ENCODE measurements around the gene DLX5. TPM values are rescaled to one million over a fixed set of nuclear protein-coding genes. Genes with fewer than 3 reads are reported as not detected.

Gene DLX5
- total RNA-seq, 1 donor = 2.5 TPM

DNA sequence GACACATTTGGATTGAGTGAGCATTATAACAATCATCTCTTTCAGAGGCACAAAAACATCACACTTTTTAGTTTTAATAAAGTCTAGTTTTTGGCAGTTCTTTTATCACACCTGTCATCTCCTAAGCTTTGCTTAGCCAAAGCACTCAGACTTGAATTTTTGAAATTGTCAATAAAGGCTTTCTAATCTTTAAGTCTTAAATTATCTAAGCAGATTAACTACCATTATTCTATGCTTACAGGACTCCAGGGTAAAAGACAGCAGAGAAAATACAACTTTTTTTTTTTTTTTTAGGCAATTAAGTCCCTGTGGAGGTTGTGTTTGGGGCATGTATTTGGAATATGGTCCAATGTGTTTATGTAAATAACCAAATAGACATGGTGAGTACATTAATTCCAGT lies 36.9 kb downstream of the DLX5 start:
- Histone ChIP-seq H3K36me3 (ENCODE audit: insufficient read depth, low read length) (no peaks in the 10 kb centered on the region), H4K20me1 (ENCODE audit: insufficient read depth, low read length) (no peaks in the 10 kb centered on the region), H3K9me3 (ENCODE audit: low read depth, low read length) (no peaks in the 10 kb centered on the region), H3K79me2 (ENCODE audit: insufficient read depth, low read length) (no peaks in the 10 kb centered on the region), H3K27me3 (ENCODE audit: insufficient read depth, low read length) (no peaks in the 10 kb centered on the region), H3K4me2 (ENCODE audit: insufficient read depth, low read length) (no peak overlapping the region), H3K4me3 (ENCODE audit: insufficient read depth, low read length) (no peak overlapping the region), H3K27ac (ENCODE audit: low read depth, low read length) (no peak overlapping the region), H3K4me1 (ENCODE audit: insufficient read depth, low read length) (no peaks in the 10 kb centered on the region), H2AFZ (ENCODE audit: low read length) (no peak overlapping the region)
- DNase-seq (ENCODE audit: insufficient read length, low spot score, missing footprints) = no peak
- TF ChIP-seq, protein P1, sequence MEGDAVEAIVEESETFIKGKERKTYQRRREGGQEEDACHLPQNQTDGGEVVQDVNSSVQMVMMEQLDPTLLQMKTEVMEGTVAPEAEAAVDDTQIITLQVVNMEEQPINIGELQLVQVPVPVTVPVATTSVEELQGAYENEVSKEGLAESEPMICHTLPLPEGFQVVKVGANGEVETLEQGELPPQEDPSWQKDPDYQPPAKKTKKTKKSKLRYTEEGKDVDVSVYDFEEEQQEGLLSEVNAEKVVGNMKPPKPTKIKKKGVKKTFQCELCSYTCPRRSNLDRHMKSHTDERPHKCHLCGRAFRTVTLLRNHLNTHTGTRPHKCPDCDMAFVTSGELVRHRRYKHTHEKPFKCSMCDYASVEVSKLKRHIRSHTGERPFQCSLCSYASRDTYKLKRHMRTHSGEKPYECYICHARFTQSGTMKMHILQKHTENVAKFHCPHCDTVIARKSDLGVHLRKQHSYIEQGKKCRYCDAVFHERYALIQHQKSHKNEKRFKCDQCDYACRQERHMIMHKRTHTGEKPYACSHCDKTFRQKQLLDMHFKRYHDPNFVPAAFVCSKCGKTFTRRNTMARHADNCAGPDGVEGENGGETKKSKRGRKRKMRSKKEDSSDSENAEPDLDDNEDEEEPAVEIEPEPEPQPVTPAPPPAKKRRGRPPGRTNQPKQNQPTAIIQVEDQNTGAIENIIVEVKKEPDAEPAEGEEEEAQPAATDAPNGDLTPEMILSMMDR (IDR thresholded peaks at IDR 0.05; ENCODE audit: extremely low read depth, low read depth, low read length) = no peak

DNA sequence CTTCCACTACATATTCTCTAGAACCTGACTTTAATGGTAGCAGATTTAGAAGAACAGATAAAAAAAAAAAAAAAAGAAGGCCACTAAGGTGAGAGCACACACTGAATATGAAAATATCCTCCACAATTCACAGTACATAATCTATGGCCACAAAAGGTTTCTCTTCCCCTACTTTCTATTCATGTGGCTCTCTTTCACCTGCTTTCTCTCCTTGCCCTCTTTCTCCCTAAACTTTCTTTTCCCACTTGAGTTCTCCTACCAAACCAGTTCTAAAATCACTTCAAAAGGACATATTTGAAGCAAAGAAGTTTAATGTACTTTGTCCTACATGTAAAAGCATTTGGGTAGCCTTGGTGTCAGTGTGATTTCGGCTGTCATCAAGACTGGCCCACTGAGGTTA lies 37.7 kb downstream of the DLX5 start:
- no peak for DNase-seq (ENCODE audit: insufficient read length, low spot score, missing footprints)
- Histone ChIP-seq H3K4me1 (ENCODE audit: insufficient read depth, low read length) (no peaks in the 10 kb centered on the region), H3K9me3 (ENCODE audit: low read depth, low read length) (no peaks in the 10 kb centered on the region), H3K4me2 (ENCODE audit: insufficient read depth, low read length) (no peak overlapping the region), H3K27me3 (ENCODE audit: insufficient read depth, low read length) (no peaks in the 10 kb centered on the region), H3K4me3 (ENCODE audit: insufficient read depth, low read length) (no peak overlapping the region), H3K36me3 (ENCODE audit: insufficient read depth, low read length) (no peaks in the 10 kb centered on the region), H4K20me1 (ENCODE audit: insufficient read depth, low read length) (no peaks in the 10 kb centered on the region), H3K79me2 (ENCODE audit: insufficient read depth, low read length) (no peaks in the 10 kb centered on the region), H2AFZ (ENCODE audit: low read length) (no peak overlapping the region), H3K27ac (ENCODE audit: low read depth, low read length) (no peak overlapping the region)
- TF ChIP-seq, protein P1 (IDR thresholded peaks at IDR 0.05; ENCODE audit: extremely low read depth, low read depth, low read length) = no peak

DNA sequence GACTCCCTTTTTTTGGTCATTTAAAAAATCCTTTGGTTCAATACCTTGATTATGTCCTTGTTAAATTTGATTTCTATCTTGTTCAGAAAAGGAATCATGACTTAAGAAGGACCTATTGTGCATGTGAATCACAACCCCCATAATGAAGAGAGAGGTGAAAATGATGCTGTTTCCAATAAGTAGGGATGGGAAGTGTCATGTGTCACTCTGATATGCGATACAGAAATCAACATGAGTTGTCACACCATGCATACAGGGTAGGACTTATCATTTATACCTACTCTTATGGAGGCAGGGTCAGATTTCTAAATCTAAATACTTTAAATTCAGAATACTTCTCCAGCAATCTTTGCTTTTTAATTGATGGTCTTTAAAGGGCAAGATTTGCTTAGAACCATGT lies 38.6 kb downstream of the DLX5 start:
- TF ChIP-seq, protein P1 (IDR thresholded peaks at IDR 0.05; ENCODE audit: extremely low read depth, low read depth, low read length) = no peak
- Histone ChIP-seq H3K4me2 (ENCODE audit: insufficient read depth, low read length) (no peak overlapping the region), H3K9me3 (ENCODE audit: low read depth, low read length) (no peaks in the 10 kb centered on the region), H3K27me3 (ENCODE audit: insufficient read depth, low read length) (no peaks in the 10 kb centered on the region), H3K27ac (ENCODE audit: low read depth, low read length) (no peak overlapping the region), H2AFZ (ENCODE audit: low read length) (no peak overlapping the region), H3K4me1 (ENCODE audit: insufficient read depth, low read length) (no peaks in the 10 kb centered on the region), H3K4me3 (ENCODE audit: insufficient read depth, low read length) (no peak overlapping the region), H3K79me2 (ENCODE audit: insufficient read depth, low read length) (no peaks in the 10 kb centered on the region), H4K20me1 (ENCODE audit: insufficient read depth, low read length) (no peaks in the 10 kb centered on the region), H3K36me3 (ENCODE audit: insufficient read depth, low read length) (no peaks in the 10 kb centered on the region)
- no peak for DNase-seq (ENCODE audit: insufficient read length, low spot score, missing footprints)

DNA sequence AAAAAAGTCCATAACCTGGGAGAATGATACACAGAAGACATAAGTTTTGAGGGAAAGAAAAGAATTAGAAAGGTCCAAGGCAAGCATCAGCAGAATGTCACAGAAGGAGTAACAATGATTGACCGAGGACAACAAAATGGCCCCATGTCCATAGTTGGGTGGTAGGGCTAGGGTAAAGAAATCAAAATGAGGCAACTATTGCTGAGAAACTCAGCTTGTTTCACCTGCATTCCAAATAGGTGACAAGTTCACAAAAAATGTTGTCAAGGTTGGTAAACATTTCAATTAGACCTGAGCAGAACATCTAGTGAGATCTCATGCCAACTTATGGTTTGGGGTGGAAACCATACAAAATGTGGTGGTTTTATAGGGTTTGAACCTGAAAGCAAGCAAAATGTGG lies 42.0 kb downstream of the DLX5 start:
- Histone ChIP-seq H3K79me2 (ENCODE audit: insufficient read depth, low read length) (no peaks in the 10 kb centered on the region), H3K4me2 (ENCODE audit: insufficient read depth, low read length) (no peak overlapping the region), H2AFZ (ENCODE audit: low read length) (no peak overlapping the region), H3K27ac (ENCODE audit: low read depth, low read length) (no peak overlapping the region), H3K4me1 (ENCODE audit: insufficient read depth, low read length) (no peaks in the 10 kb centered on the region), H3K27me3 (ENCODE audit: insufficient read depth, low read length) (no peaks in the 10 kb centered on the region), H3K4me3 (ENCODE audit: insufficient read depth, low read length) (no peak overlapping the region), H3K36me3 (ENCODE audit: insufficient read depth, low read length) (no peaks in the 10 kb centered on the region), H3K9me3 (ENCODE audit: low read depth, low read length) (no peaks in the 10 kb centered on the region), H4K20me1 (ENCODE audit: insufficient read depth, low read length) (no peaks in the 10 kb centered on the region)
- no peak for DNase-seq (ENCODE audit: insufficient read length, low spot score, missing footprints)
- TF ChIP-seq, protein P1 (IDR thresholded peaks at IDR 0.05; ENCODE audit: extremely low read depth, low read depth, low read length) = no peak

Data from osteoblast (primary cell).